Mononuclear cell (primary cell): ENCODE data around the gene ZNF638. TPM values are rescaled to one million over a fixed set of nuclear protein-coding genes. Genes with fewer than 3 reads are reported as not detected.

Experiments used
- H3K27me3 ChIP-seq: 2 replicates; pipeline ENCODE4 v1.6.0; 2011; ENCODE audit warnings: low read length, control low read depth; ENCODE audit not compliant: insufficient read depth
- H3K4me1 ChIP-seq: 2 replicates; pipeline ENCODE4 v1.5.1; 2011; ENCODE audit warnings: mild to moderate bottlenecking, low read length, control low read depth; ENCODE audit not compliant: insufficient read depth
- H3K4me3 ChIP-seq: 2 replicates; pipeline ENCODE4 v1.5.1; 2011; ENCODE audit warnings: mild to moderate bottlenecking, low read length, moderate library complexity
- H3K9me3 ChIP-seq: 2 replicates; pipeline ENCODE4 v1.5.1; 2011; ENCODE audit warnings: low read depth, mild to moderate bottlenecking, control low read depth, low read length
- total RNA-seq: library from RNA; depleted of rRNA; stranded (reverse); fragments of >200 nt; gene quantifications from one replicate; pipeline ENCODE4 v1.2.3, GENCODE V29; 2012

ZNF638 gene
- total RNA-seq, 1 donor, result 157 TPM

- peaks cover 38% of the 10 kb centered on the region for H3K4me1 ChIP-seq
- no peaks in the 10 kb centered on the region for H3K9me3 ChIP-seq
- peaks cover 23% of the 10 kb centered on the region for H3K27me3 ChIP-seq
- no peak overlapping the region for H3K4me3 ChIP-seq
Measured at GRCh38 chr2:71462641-71463341, 131.2 kb downstream of the ZNF638 start.

- Histone ChIP-seq H3K27me3 (peaks cover 27% of the 10 kb centered on the region), H3K4me1 (peaks cover 40% of the 10 kb centered on the region), H3K4me3 (no peak overlapping the region), H3K9me3 (no peaks in the 10 kb centered on the region)
Measured at GRCh38 chr2:71463342-71463654, 131.7 kb downstream of the ZNF638 start.

- no peaks in the 10 kb centered on the region for H3K9me3 ChIP-seq
- peaks cover 49% of the 10 kb centered on the region for H3K4me1 ChIP-seq
- peaks cover 27% of the 10 kb centered on the region for H3K27me3 ChIP-seq
- no peak overlapping the region for H3K4me3 ChIP-seq
Measured at GRCh38 chr2:71464389-71464788, 132.8 kb downstream of the ZNF638 start.

- Histone ChIP-seq H3K4me1 (peaks cover 54% of the 10 kb centered on the region), H3K4me3 (no peak overlapping the region), H3K27me3 (peaks cover 27% of the 10 kb centered on the region)
Measured at GRCh38 chr2:71465356-71465755, 133.8 kb downstream of the ZNF638 start.

GRCh38 chr2:71465961-71466300, 134.3 kb downstream of the ZNF638 start:
- peak overlapping the region; percentile 61 for H3K4me3 ChIP-seq
- H3K4me1 ChIP-seq, result peaks cover 54% of the 10 kb centered on the region
- no peaks in the 10 kb centered on the region for H3K9me3 ChIP-seq
- peaks cover 27% of the 10 kb centered on the region for H3K27me3 ChIP-seq

More at GRCh38 chr2:71465356-71465755, 133.8 kb downstream of the ZNF638 start:
- H3K9me3 ChIP-seq, result no peaks in the 10 kb centered on the region

- Histone ChIP-seq H3K4me3 (peak overlapping the region; percentile 61), H3K4me1 (peaks cover 54% of the 10 kb centered on the region), H3K9me3 (no peaks in the 10 kb centered on the region), H3K27me3 (peaks cover 27% of the 10 kb centered on the region)
Measured at GRCh38 chr2:71466301-71467179, 135.0 kb downstream of the ZNF638 start.

- peak overlapping the region; percentile 61 for H3K4me3 ChIP-seq
- H3K4me1 ChIP-seq, result peaks cover 54% of the 10 kb centered on the region
- peaks cover 27% of the 10 kb centered on the region for H3K27me3 ChIP-seq
- H3K9me3 ChIP-seq, result no peaks in the 10 kb centered on the region
Measured at GRCh38 chr2:71467180-71467815, 135.7 kb downstream of the ZNF638 start.

- no peak overlapping the region for H3K4me3 ChIP-seq
- no peaks in the 10 kb centered on the region for H3K9me3 ChIP-seq
- H3K27me3 ChIP-seq, result peaks cover 27% of the 10 kb centered on the region
- peaks cover 62% of the 10 kb centered on the region for H3K4me1 ChIP-seq
Measured at GRCh38 chr2:71468279-71469015, 136.9 kb downstream of the ZNF638 start.

GRCh38 chr2:71469403-71470398, 138.1 kb downstream of the ZNF638 start:
- Histone ChIP-seq H3K9me3 (no peaks in the 10 kb centered on the region), H3K4me1 (peaks cover 67% of the 10 kb centered on the region), H3K4me3 (no peak overlapping the region)

GRCh38 chr2:71471276-71471675, 139.7 kb downstream of the ZNF638 start:
- no peaks in the 10 kb centered on the region for H3K9me3 ChIP-seq
- no peak overlapping the region for H3K4me3 ChIP-seq
- peaks cover 67% of the 10 kb centered on the region for H3K4me1 ChIP-seq
- H3K27me3 ChIP-seq, result peaks cover 13% of the 10 kb centered on the region

More at GRCh38 chr2:71469403-71470398, 138.1 kb downstream of the ZNF638 start:
- H3K27me3 ChIP-seq, result peaks cover 25% of the 10 kb centered on the region

- no peaks in the 10 kb centered on the region for H3K9me3 ChIP-seq
- H3K4me3 ChIP-seq, result no peak overlapping the region
- peaks cover 68% of the 10 kb centered on the region for H3K4me1 ChIP-seq
- peaks cover 9% of the 10 kb centered on the region for H3K27me3 ChIP-seq
Measured at GRCh38 chr2:71472019-71472418, 140.4 kb downstream of the ZNF638 start.

GRCh38 chr2:71473346-71474031, 141.9 kb downstream of the ZNF638 start:
- H3K27me3 ChIP-seq, result no peaks in the 10 kb centered on the region
- peaks cover 62% of the 10 kb centered on the region for H3K4me1 ChIP-seq
- H3K9me3 ChIP-seq, result no peaks in the 10 kb centered on the region
- H3K4me3 ChIP-seq, result no peak overlapping the region

- Histone ChIP-seq H3K4me3 (no peak overlapping the region), H3K4me1 (peaks cover 56% of the 10 kb centered on the region), H3K27me3 (no peaks in the 10 kb centered on the region), H3K9me3 (no peaks in the 10 kb centered on the region)
Measured at GRCh38 chr2:71474116-71474743, 142.6 kb downstream of the ZNF638 start.
